Keratinocyte (primary cell): ENCODE results near the gene SPTLC3. TPM values are rescaled to one million over a fixed set of nuclear protein-coding genes. Genes with fewer than 3 reads are reported as not detected.

Experiments
- DNase-seq: peaks from one replicate; pipeline ENCODE4 v3.0.0-alpha.2; 2011; ENCODE audit warnings: low read depth, missing footprints, low spot score
- FAIRE-seq: peaks from 2 replicates; lab custom pipeline; 2011; peaks lifted over from hg19 to GRCh38; lab: Jason Lieb, UNC
- H2AFZ ChIP-seq: 2 replicates; pipeline ENCODE4 v1.6.0; 2012; ENCODE audit warnings: low read length, control low read depth, inconsistent platforms; ENCODE audit not compliant: control insufficient read depth
- H3K27ac ChIP-seq: 2 replicates; pipeline ENCODE4 v1.5.1; 2011; ENCODE audit warnings: low read length; ENCODE audit not compliant: control insufficient read depth, insufficient read depth
- H3K27me3 ChIP-seq: 3 replicates; pipeline ENCODE4 v1.6.0; 2011; ENCODE audit warnings: low read length; ENCODE audit not compliant: control insufficient read depth, insufficient read depth; ENCODE audit errors: extremely low read depth
- H3K36me3 ChIP-seq, 2 experiments: 2 replicates in 1 of 2; 3 replicates in 1 of 2; pipeline ENCODE4 v1.5.1; 2011; ENCODE audit warnings: low read length in 2 of 2, mild to moderate bottlenecking in 1 of 2; ENCODE audit not compliant: control insufficient read depth in 2 of 2, insufficient read depth in 2 of 2; ENCODE audit errors: extremely low read depth in 1 of 2
- H3K4me1 ChIP-seq: 3 replicates; pipeline ENCODE4 v1.5.1; 2011; ENCODE audit warnings: low read length; ENCODE audit not compliant: control insufficient read depth, insufficient read depth; ENCODE audit errors: extremely low read depth
- H3K4me2 ChIP-seq: 3 replicates; pipeline ENCODE4 v1.6.0; 2011; ENCODE audit warnings: low read depth, low read length; ENCODE audit not compliant: control insufficient read depth, insufficient read depth; ENCODE audit errors: extremely low read depth
- H3K4me3 ChIP-seq, 3 experiments: fragments of 200-600 bp in 1 of 3; sonication (generic) in 1 of 3; 2 replicates in 2 of 3; 3 replicates in 1 of 3; pipeline ENCODE4 v1.5.1; 2011 to 2016; ENCODE audit warnings: low read length in 3 of 3, mild to moderate bottlenecking in 3 of 3, control low read depth in 2 of 3, inconsistent platforms in 1 of 3, low read depth in 1 of 3, mixed read lengths in 1 of 3, mixed run types in 1 of 3, moderate library complexity in 1 of 3; ENCODE audit not compliant: control insufficient read depth in 2 of 3, insufficient read depth in 2 of 3; ENCODE audit errors: extremely low read depth in 1 of 3
- H3K79me2 ChIP-seq: 2 replicates; pipeline ENCODE4 v1.6.0; 2012; ENCODE audit warnings: low read length; ENCODE audit not compliant: control insufficient read depth, insufficient read depth
- H3K9ac ChIP-seq: 3 replicates; pipeline ENCODE4 v1.6.0; 2011; ENCODE audit warnings: low read length; ENCODE audit not compliant: control insufficient read depth, insufficient read depth; ENCODE audit errors: extremely low read depth
- H3K9me1 ChIP-seq: 3 replicates; pipeline ENCODE4 v1.6.0; 2011; ENCODE audit warnings: low read length; ENCODE audit not compliant: control insufficient read depth, insufficient read depth; ENCODE audit errors: extremely low read depth
- H3K9me3 ChIP-seq: 2 replicates; pipeline ENCODE4 v1.5.1; 2012; ENCODE audit warnings: low read depth, low read length; ENCODE audit not compliant: control insufficient read depth
- H4K20me1 ChIP-seq: 3 replicates; pipeline ENCODE4 v1.6.0; 2011; ENCODE audit warnings: low read length; ENCODE audit not compliant: control insufficient read depth, insufficient read depth; ENCODE audit errors: extremely low read depth
- CTCF ChIP-seq, 3 experiments: IDR thresholded peaks in 1 of 3; conservative IDR thresholded peaks in 1 of 3; optimal IDR thresholded peaks in 1 of 3; 2 replicates in 2 of 3; 3 replicates in 1 of 3; pipeline versions ENCODE3 to v1.5.1; 2011; ENCODE audit warnings: low read length in 3 of 3, mild to moderate bottlenecking in 3 of 3, moderate library complexity in 2 of 3, control low read depth in 1 of 3, inconsistent platforms in 1 of 3; ENCODE audit not compliant: insufficient read depth in 2 of 3; ENCODE audit errors: extremely low read depth in 1 of 3
- EZH2 ChIP-seq: IDR thresholded peaks from one replicate; pipeline ENCODE4 v1.6.1; 2012; ENCODE audit warnings: inconsistent platforms, mild to moderate bottlenecking, low read length, moderate library complexity
- dilution Hi-C: fragments of 300-500 bp; cut with MboI; formaldehyde crosslinking; loops from one replicate; pipeline ENCODE4 v1.7.0; 2020; ENCODE audit warnings: low sequenced_read_pairs; ENCODE audit not compliant: extremely low pct_ligation_motif_present
- polyA plus RNA-seq, 5 experiments: library from polyadenylated mRNA; depleted of rRNA in 3 of 5; stranded (reverse) in 3 of 5; stranded (forward) in 1 of 5; unstranded in 1 of 5; fragments of >200 nt; gene quantifications; 1 replicate in 1 of 5; 2 replicates in 3 of 5; 3 replicates in 1 of 5; pipeline versions ENCODE4 v1.2.1 to v1.2.3, GENCODE V29; 2011 to 2012; ENCODE audit warnings: missing spikeins in 2 of 5, low read depth in 1 of 5, low replicate concordance in 1 of 5

The SPTLC3 gene
- polyA plus RNA-seq, 1 donor (not counting 4 experiments of a cell fraction or from before 2014, with no cell fraction given), result 11.4 TPM

- H2AFZ ChIP-seq, result no peak overlapping the region
- no peaks in the 10 kb centered on the region for H4K20me1 ChIP-seq
- H3K4me1 ChIP-seq, result no peaks in the 10 kb centered on the region
- DNase-seq, result no peak
- FAIRE-seq, result no peak
- no peak overlapping the region for H3K27ac ChIP-seq
- dilution Hi-C loops, result no loop called here
- no peak overlapping the region for H3K4me2 ChIP-seq
- TF ChIP-seq EZH2, result no peak
- TF ChIP-seq CTCF (optimal IDR thresholded peaks at IDR 0.05 in 1 of 3, IDR thresholded peaks at IDR 0.05 in 1 of 3, conservative IDR thresholded peaks at IDR 0.05 in 1 of 3; ENCODE audit: extremely low read depth in 1 of 3, insufficient read depth in 2 of 3, low read length in 3 of 3), result no peak
- no peaks in the 10 kb centered on the region for H3K9me3 ChIP-seq
- no peaks in the 10 kb centered on the region for H3K9me1 ChIP-seq
- H3K27me3 ChIP-seq, result no peaks in the 10 kb centered on the region
- H3K4me3 ChIP-seq, result no peak overlapping the region
- H3K36me3 ChIP-seq, result no peaks in the 10 kb centered on the region
- no peaks in the 10 kb centered on the region for H3K79me2 ChIP-seq
- H3K9ac ChIP-seq, result no peak overlapping the region
Observed at GRCh38 chr20:13128173-13128572, 119.4 kb downstream of the SPTLC3 start.

GRCh38 chr20:13130061-13130706 is 121.4 kb downstream of the SPTLC3 start:
- FAIRE-seq, result no peak
- dilution Hi-C loops, result no loop called here

More at GRCh38 chr20:13130061-13130706, 121.4 kb downstream of the SPTLC3 start:
- H4K20me1 ChIP-seq, result no peaks in the 10 kb centered on the region
- no peak for DNase-seq
- no peak overlapping the region for H3K27ac ChIP-seq
- H2AFZ ChIP-seq, result no peak overlapping the region
- no peaks in the 10 kb centered on the region for H3K4me1 ChIP-seq
- H3K27me3 ChIP-seq, result no peaks in the 10 kb centered on the region
- no peak for TF ChIP-seq CTCF (optimal IDR thresholded peaks at IDR 0.05 in 1 of 3, IDR thresholded peaks at IDR 0.05 in 1 of 3, conservative IDR thresholded peaks at IDR 0.05 in 1 of 3; ENCODE audit: extremely low read depth in 1 of 3, insufficient read depth in 2 of 3, low read length in 3 of 3)
- H3K79me2 ChIP-seq, result no peaks in the 10 kb centered on the region
- H3K9me3 ChIP-seq, result no peaks in the 10 kb centered on the region
- no peak overlapping the region for H3K4me3 ChIP-seq
- H3K9me1 ChIP-seq, result no peaks in the 10 kb centered on the region
- no peak overlapping the region for H3K4me2 ChIP-seq
- H3K36me3 ChIP-seq, result no peaks in the 10 kb centered on the region
- H3K9ac ChIP-seq, result no peak overlapping the region
